GM10266 (cell line): ENCODE results near the gene C19orf38.

Experiments
- DNase-seq: peaks from one replicate; pipeline ENCODE4 v3.0.0; 2012; ENCODE audit errors: extremely low spot score
- TF ChIP-seq, protein P1 (sequence below): IDR thresholded peaks from 2 replicates; pipeline ENCODE4 v1.5.1; 2012; ENCODE audit warnings: mild to moderate bottlenecking, low read depth; ENCODE audit not compliant: control insufficient read depth, insufficient read depth; ENCODE audit errors: missing control alignments

Gene C19orf38

DNA sequence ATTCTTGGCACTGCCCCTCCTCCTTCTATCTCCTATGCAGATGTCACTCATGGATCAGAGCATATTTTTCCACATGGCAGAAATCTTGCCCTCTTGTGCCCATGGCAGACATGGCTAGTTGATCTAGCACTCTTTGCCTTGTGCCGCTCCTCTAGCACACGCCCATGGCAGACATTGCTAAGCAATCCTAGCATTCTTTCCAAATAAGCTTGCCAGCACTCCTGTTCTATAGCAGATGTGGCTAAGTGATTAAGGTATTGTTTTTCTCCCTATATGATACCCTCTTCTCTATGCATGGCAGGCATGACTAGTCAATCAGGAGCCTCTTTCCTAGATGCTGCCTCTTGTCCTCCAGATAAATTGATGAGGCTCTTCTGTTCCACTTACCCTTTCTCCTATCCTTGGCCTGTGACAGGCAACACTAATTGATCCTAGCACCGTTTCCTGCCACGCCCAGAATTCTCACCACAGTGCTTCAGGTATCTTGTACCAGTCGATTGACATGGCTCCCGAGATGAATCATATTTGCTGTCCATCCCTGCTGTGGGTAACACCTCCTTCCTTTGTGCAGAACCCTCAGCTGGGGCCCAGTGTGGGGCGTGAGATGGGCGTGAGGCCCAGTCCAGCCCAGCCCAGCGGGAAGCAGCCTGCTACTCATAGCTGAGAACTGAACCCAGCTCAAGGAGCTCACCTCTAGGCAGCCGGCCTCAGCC is 39.1 kb upstream of the C19orf38 start:
- DNase-seq: no peak
- TF ChIP-seq, protein P1, sequence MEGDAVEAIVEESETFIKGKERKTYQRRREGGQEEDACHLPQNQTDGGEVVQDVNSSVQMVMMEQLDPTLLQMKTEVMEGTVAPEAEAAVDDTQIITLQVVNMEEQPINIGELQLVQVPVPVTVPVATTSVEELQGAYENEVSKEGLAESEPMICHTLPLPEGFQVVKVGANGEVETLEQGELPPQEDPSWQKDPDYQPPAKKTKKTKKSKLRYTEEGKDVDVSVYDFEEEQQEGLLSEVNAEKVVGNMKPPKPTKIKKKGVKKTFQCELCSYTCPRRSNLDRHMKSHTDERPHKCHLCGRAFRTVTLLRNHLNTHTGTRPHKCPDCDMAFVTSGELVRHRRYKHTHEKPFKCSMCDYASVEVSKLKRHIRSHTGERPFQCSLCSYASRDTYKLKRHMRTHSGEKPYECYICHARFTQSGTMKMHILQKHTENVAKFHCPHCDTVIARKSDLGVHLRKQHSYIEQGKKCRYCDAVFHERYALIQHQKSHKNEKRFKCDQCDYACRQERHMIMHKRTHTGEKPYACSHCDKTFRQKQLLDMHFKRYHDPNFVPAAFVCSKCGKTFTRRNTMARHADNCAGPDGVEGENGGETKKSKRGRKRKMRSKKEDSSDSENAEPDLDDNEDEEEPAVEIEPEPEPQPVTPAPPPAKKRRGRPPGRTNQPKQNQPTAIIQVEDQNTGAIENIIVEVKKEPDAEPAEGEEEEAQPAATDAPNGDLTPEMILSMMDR: no peak

GRCh38 chr19:10809651-10810285 is 38.4 kb upstream of the C19orf38 start:
- TF ChIP-seq, protein P1: no peak
- no peak for DNase-seq

DNA sequence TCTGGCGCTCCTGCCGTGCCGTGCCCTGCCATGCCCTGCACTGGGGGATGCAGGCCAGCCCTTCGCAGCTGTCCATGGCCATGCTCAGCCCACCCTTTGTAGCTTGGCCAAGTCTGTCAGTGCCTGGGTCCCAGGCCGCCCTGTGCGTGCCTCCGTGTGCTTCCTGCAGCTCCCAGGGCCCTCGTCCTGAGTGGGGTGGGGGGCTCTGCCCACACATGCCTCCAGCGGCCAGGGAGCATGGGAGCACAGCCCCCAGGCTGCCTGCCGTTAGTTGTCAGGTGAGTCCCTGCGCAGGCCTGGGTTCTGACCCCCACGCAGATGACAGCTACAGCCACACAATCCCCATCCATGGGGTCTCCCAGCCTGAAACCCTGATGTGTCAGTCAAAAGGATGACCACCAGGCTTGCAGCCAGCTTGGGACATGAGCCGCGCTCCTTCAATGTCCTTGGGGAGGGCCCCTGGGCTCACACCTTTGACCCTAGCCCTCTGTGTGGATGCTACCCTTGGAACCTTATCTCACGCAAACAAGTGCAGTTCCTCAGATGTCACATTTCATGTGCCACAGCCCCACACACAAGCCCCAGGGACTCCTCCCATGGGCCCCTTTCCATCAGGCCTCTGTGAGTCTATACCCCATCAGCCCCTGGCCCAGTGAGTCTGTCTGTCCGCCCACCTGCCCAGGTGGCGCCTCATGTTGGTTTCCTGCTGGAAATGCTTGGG is 36.7 kb upstream of the C19orf38 start:
- TF ChIP-seq, protein P1: no peak
- no peak for DNase-seq

DNA sequence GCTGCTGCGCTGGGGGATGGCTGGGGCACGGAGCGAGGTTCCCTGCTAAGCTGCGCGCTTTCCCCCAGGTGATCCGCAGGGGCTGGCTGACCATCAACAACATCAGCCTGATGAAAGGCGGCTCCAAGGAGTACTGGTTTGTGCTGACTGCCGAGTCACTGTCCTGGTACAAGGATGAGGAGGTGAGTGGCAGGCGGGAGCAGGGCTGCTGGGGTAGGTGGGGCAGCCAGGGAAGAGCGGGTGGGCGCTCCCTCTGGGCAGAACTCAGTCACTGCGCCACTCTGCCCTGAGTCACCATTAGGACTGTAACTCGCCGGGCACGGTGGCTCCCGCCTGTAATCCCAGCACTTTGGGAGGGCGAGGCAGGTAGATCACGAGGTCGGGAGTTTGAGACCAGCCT is 36.0 kb upstream of the C19orf38 start:
- DNase-seq: no peak
- TF ChIP-seq, protein P1: no peak

- TF ChIP-seq, protein P1: no peak
- no peak for DNase-seq
These were observed 35.3 kb upstream of the C19orf38 start for GRCh38 chr19:10812902-10813404.

DNA sequence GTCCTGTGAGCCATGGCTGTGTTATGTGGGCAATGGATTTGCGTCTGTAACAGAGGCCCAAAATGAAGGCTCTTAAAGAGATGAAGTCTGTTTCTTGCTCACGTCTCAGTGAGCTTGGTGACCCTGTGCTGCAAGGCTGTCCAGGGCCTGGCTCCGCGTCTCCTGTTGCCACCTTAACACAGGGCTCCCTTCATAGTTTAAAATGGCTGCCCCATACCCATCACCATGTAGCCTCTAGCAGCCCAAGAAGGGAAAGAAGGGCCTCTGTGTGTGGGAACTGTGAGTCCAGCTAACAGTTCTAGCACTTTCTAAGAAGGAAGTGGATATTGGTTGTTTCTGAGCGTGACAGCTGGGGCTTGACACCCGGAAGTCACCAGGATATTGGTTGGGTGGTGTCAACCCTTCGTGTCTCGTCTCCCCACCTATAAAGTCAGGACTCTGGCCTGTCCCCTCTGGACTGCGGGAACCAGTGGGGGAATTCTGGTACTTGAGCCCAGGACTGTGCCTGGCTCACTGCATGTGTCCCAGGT is 33.1 kb upstream of the C19orf38 start:
- TF ChIP-seq, protein P1: no peak
- DNase-seq: no peak
